NCI-H510A (cell line): ENCODE results near the gene GPC1.

Experiments used
- DNase-seq: peaks from one replicate; lab custom pipeline; 2025; lab: John Stamatoyannopoulos, UW

GPC1 gene

DNA sequence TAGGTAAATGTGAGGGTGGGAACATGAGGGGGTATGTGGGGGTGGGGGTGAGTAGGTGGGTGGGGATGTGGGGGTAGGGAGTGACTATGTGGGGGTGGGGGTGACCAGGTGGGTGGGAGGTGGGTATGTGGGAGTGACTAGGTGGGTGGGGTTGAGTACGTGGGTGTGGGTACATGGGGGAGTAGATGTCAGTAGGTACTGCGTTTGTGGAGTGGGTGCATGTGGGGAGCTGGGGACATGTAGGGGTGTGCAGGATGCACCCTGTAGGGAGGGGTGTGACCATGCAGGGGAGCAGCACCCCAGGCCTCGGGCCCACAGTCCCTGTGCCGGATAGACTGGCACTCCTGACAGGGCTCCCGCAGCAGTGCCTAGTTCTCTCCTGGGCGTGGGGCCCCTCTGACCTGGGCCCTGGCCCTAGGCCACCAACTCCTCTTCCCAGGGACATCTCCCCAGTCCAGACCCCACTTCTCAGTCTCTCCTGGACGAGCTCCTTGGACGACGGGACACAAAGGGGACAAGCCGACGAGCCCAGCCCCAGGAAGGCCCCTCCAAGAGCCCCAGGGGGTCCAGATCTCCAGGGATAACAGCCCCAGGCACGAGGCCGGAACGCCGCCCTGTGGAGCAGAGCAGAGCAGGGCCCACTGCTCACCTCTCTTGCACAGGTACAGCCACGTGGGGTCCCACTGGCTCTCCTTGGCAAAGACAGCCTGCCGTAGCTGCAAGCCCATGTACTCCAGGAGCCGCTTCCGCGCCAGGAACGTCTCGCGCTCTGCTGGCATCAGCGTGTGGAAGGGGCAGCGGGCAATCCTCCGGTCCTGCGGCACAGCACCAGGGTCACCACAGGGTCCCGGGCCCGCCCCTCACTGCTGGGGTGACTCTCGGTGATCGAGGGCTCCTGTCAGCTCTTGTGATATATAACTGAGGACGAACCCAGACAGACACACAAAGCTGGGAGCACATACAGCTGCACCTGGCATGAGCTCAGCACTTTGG is 64.1 kb downstream of the GPC1 start:
- DNase-seq: no peak

- DNase-seq: no peak
Measured at GRCh38 chr2:240500561-240501423, 65.3 kb downstream of the GPC1 start.

DNA sequence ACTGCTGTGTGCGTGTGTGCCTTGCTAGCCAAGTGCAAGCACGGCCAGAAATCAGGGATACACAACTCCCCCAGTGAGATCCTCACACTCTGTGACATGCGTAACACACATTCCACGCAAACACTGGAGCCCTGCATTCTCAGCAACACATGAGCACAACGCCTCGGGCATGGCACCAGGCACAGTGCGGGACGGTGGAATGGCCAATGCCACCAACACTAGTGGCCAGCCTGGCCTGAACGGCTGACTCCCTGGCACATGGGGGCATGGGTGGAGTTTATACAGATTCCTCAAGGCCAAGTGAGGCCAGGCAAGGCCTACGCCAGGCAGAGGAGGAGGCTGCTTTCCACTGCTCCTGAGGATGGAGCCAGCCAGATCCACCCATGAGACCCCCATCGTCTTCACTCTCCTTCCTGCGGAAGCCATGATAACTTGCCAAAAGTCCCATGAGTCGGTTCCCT is 66.1 kb downstream of the GPC1 start:
- no peak for DNase-seq

DNA sequence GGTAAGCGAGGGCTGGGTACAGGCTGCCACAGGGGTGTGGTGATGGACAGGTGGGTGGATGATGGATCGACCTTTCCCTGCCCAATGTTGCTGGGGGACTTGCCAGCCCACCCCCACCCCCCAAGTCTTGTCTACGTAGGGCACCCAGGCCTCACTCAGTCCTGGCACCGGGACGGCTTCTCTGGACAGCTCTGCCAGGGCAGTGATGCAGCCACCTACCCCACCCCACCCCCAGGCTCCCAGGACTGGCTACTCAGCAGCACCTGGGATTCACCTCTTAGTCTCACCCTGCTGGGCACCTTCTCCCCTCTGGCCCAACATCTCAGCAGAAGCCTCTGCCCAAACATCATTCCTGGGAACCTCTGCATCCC is 66.6 kb downstream of the GPC1 start:
- DNase-seq: no peak

DNA sequence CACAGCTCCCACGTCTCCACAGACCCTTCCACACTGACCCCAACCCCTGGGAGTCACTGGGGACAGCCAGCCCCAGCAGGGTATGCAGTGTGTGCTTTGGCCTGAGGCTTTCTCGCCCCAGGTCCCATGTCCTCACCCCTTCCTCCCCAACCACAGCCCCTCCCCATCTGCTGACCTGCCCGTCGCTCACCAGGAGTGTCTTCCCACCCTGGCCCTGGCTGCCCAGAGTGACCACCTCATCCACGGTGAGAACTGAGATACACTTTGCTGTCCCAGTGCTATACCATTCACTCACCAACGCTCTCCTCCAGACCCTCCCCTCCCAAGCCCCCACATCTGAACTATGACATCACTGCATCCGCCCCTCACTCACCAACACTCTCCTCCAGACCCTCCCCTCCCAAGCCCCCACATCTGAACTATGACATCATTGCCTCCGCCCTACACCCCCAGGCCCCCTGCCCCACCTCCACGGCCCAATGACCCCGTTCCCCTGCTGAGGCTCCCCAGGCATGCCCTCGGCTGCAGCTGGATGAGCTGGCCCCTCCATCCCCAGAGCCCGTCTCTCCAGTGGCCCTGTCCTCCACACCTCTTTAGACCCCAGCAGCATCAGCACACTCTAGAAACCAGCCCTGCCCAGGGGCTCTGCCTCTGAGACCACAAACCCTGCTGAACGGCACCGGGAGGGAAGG is 67.1 kb downstream of the GPC1 start:
- DNase-seq: no peak

DNA sequence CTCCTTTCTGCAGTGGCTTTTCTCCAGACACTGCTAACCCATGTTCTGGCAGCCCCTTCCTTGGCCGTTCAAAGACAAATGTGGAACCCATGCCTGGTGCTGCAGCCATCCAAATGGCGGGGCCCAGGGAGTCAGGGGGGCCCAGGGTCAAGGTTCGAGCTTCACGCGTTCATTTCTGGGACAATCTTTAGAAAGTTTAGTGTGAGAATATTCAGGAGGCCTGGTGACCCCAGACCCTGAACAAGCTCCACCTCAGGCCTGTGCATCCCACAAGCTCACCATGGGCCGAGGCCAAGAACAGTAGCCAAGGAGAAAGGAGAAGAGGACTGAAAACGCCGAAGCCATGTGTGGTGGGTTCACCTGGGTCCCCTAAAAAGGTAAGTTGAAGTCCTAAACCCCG is 67.9 kb downstream of the GPC1 start:
- DNase-seq: no peak

DNA sequence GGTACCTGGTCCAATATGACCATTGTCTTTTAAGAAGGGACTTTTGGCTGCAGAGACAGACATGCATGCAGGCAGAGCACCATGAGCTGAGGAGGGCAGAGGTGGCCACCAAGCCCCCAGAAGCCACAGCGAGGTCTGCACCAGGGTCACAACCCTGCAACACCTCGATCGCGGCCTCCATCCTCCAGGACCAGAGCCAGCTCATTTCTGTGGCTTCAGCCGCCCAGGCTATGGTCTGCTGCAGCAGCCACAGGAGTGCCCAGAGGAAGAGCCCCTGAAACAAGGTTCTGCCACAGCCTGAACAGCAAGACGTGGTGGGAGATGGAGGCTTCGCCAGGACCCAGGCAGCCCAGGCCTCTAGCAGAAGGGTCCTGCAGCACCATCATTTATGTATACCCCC is 68.4 kb downstream of the GPC1 start:
- DNase-seq: no peak

GRCh38 chr2:240505910-240506309 is 70.4 kb downstream of the GPC1 start:
- no peak for DNase-seq

- DNase-seq: no peak
Measured at GRCh38 chr2:240506406-240507059, 71.1 kb downstream of the GPC1 start.

DNA sequence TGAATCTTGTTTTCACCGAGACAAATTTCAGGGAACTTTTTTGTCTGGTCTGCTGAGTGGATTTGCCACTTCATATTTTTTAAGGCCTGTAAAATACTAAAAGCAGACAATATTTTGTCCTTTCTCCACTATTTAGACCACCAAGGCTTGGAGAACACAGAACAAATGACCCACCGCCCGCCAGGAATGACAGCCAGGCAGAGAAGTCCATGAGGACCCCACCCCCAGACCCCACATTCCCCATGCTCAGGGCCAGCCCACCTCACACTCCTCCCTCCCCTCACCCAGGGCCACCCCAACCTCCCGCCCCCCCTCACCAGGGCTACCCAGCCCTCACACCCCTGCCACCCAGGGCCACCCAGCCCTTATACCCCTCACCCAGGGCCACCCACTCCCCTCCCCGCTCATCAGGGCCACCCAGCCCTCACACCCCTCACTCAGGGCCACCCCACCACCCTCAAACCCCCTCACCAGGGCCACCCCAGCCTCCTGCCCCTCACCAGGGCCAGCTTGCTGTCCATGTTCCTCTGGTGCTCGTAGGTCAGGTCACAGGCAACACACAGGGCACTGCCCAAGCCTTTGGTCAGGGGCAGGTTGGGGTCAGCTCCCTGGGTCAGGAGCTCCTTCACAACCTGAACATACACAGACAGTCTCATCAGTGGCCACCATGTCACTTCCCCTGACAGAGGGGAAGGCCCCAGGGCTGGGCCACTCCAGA is 71.8 kb downstream of the GPC1 start:
- DNase-seq: no peak

DNA sequence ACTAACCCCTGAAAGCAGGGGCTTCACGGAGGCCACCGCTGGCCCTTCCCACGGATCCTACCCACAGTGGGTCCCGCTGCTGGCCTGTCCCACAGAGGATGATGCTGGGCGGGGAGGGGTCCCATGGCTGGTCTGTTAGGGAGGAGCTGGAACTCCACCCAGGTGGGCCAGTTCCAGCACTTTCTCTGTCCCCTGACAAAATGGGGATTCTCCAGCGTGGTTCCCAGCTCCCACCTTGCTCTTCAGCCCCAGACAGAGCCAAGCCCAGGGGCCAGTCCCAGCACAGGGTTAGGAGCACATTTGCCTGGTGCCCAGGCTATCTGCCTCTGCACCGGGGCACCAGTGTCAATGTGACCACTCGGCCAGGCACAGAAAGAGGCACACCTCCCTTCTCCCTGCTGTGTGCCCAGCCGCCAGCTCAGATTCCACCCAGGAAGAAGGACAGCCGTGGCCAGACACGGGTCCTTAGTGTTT is 72.4 kb downstream of the GPC1 start:
- DNase-seq: no peak

- no peak for DNase-seq
Measured at GRCh38 chr2:240508832-240509545, 73.5 kb downstream of the GPC1 start.

DNA sequence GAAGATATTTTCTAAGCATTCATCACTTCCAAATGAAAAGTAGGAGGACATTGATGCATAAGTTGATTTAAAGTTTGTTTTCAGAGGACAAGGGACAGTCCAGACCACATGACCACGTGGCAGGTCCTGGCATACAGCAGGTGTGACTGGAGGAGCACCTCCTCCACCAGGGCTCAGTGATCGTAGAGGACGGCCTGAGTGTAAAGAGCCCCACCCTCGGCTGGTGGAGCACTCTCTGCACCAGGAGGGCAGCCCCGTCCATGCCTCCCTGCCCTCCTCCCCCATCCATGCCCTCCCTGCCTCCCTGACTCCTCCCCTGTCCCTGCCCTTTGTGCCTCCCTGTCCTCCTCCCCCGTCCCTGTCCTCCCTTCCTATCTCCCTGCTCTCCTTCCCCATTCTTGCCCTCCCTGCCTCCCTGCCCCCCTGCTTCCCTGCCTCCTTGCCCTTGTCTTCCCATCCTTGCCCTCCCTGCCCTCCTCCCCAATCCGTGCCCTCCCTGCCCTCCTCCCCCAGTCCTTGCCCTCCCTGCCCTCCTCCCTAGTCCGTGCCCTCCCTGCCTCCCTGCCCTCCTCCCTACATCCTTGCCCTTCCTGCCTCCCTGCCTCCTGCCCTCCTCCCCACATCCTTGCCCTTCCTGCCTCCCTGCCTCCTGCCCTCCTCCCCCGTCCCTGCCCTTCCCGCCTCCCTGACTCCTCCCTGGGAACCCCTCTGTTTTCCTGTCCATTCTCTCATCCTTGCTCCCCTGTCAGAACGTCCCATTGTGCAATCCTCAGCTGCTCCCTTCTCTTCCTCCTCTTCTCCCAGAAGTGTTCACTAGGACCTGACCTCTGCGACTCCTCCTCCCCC is 74.4 kb downstream of the GPC1 start:
- no peak for DNase-seq

DNA sequence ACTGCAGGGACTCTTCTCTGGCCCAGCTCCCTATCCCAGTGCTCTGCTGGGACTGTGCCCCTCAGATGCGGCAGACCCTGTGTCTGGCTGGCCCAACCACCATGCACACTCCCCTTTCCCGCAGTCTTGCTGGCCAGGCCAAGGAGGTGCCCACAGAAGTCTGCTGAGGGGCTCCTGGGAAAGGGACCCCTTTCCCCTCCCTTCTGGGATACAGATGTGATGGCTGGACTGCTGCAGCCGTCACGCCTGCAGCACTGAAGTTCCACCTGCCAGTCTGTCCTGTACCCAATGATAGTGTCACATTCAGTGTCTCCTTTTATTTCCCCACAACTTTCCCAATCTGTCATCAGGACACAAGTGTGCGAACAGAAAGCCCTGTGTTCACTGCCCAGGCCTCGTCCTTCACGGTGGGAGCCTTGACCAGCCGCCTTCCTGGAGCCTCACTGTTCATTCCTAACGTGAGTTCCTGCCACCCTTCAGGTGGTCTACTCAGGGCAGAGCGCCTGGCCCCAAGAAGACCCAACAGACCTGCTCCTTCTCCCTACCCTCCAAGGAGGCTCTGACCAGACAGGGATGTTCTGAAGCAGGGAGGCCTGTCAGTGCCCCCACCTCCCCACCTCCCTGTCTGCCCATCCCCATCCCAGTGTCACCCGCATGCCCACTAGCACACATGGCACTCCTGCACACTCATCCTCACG is 75.2 kb downstream of the GPC1 start:
- no peak for DNase-seq

DNA sequence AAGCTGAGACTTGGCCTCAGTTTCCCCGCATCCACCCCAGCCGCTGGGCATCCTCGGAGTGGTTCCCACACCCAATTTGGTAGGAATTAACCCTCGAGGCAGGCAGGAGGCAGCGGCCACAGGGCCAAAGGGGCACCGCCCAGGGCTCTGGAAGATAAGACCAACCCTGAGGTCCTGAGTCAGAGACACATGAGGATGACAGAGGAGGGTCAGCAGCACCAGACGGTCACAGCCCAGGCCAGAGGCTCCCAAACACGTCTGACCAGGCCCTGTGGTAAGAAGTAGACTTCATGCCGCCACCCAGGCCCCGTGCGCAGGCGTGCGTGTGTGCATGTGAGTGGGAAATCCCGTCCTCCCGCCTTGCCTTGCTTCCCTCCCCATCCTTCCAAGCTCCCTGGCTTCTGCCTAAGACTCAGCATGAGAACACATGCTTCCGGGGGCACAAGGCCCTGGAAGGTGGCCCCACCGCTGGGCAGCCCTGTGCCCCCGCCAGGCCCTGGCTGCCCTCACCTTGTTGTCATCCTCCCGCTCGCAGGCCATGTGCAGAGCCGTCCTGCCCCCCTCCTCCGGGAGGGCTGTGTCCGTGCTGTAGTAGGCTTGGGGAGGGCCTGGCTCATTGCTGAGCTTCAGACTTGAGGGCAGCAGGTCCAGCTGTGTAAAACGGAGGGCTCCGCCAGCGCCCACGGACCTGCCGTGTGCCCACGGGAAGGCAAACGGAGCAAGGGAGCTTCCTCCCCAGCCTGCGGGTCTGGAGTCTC is 76.1 kb downstream of the GPC1 start:
- DNase-seq: no peak

GRCh38 chr2:240512109-240512485 is 76.6 kb downstream of the GPC1 start:
- no peak for DNase-seq

- DNase-seq: no peak
Measured at GRCh38 chr2:240512666-240513535, 77.4 kb downstream of the GPC1 start.
